WTC11 (cell line): ENCODE measurements around the gene SEZ6L. TPM values are rescaled to one million over a fixed set of nuclear protein-coding genes. Genes with fewer than 3 reads are reported as not detected.

Experiments
- ATAC-seq: fragments of 200-7000 bp; cut with Tn5 transposase; 2 replicates; pipeline ENCODE4 v1.10.0; 2021; ENCODE audit warnings: mild to moderate bottlenecking, moderate library complexity
- CTCF ChIA-PET: fragments of 300-600 bp; sonication (Branson Sonifier 250); formaldehyde crosslinking; loops from one replicate; lab custom pipeline; 2021; ENCODE audit warnings: antibody characterized with exemption; lab: Charles Lee
- POLR2A ChIA-PET: fragments of 350-600 bp; sonication (Branson Sonifier 250); formaldehyde crosslinking; loops from one replicate; lab custom pipeline; 2021; ENCODE audit warnings: antibody characterized with exemption; lab: Charles Lee
- DNase-seq: peaks from one replicate; pipeline ENCODE4 v3.0.0; 2021; ENCODE audit warnings: low spot score
- H3K27ac Mint-ChIP-seq: 2 replicates; pipeline ENCODE4 v1.8.0; 2021; ENCODE audit warnings: mixed read lengths
- H3K27me3 Mint-ChIP-seq: 2 replicates; pipeline ENCODE4 v1.8.0; 2021; ENCODE audit warnings: low read depth, mild to moderate bottlenecking, moderate library complexity, mixed read lengths
- H3K36me3 Mint-ChIP-seq: 2 replicates; pipeline ENCODE4 v1.8.0; 2021; ENCODE audit warnings: mixed read lengths
- H3K4me1 Mint-ChIP-seq: 2 replicates; pipeline ENCODE4 v1.8.0; 2022; ENCODE audit warnings: mixed read lengths
- H3K4me3 Mint-ChIP-seq: 2 replicates; pipeline ENCODE4 v1.8.0; 2021; ENCODE audit warnings: mild to moderate bottlenecking, moderate library complexity, mixed read lengths
- H3K9me3 Mint-ChIP-seq: 2 replicates; pipeline ENCODE4 v1.8.0; 2021; ENCODE audit warnings: mixed read lengths
- ATF3 ChIP-seq: sonication (generic); formaldehyde crosslinking; conservative IDR thresholded peaks from 2 replicates; pipeline ENCODE4 v1.8.1; 2022; ENCODE audit warnings: mild to moderate bottlenecking, missing genetic modification reagents
- CBFB ChIP-seq: sonication (generic); formaldehyde crosslinking; IDR thresholded peaks from 2 replicates; pipeline ENCODE4 v1.8.1; 2022; ENCODE audit warnings: mild to moderate bottlenecking, low read depth, missing genetic modification reagents
- ETV6 ChIP-seq: sonication (generic); formaldehyde crosslinking; IDR thresholded peaks from 2 replicates; pipeline ENCODE4 v1.8.1; 2022; ENCODE audit warnings: mild to moderate bottlenecking, missing genetic modification reagents
- GTF2I ChIP-seq: fragments of 250-450 bp; sonication (Bioruptor Pico); conservative IDR thresholded peaks from 2 replicates; pipeline ENCODE4 v1.4.0; 2021; ENCODE audit warnings: mild to moderate bottlenecking
- NR3C1 ChIP-seq: sonication (generic); formaldehyde crosslinking; conservative IDR thresholded peaks from 2 replicates; pipeline ENCODE4 v1.8.1; 2023; ENCODE audit warnings: low read depth, mild to moderate bottlenecking, missing genetic modification reagents
- OVOL2 ChIP-seq: fragments of 250-450 bp; sonication (Bioruptor Pico); IDR thresholded peaks from 2 replicates; pipeline ENCODE4 v1.9.0; 2021; ENCODE audit warnings: mild to moderate bottlenecking, borderline replicate concordance
- PRRX2 ChIP-seq: fragments of 250-450 bp; sonication (Bioruptor Pico); IDR thresholded peaks from 2 replicates; pipeline ENCODE4 v1.8.0; 2021; ENCODE audit warnings: mild to moderate bottlenecking
- TCF7 ChIP-seq: sonication (generic); formaldehyde crosslinking; IDR thresholded peaks from 2 replicates; pipeline ENCODE4 v1.8.0; 2022; ENCODE audit warnings: mild to moderate bottlenecking, low read depth, missing genetic modification reagents, moderate library complexity
- USF2 ChIP-seq: sonication (generic); formaldehyde crosslinking; IDR thresholded peaks from 2 replicates; pipeline ENCODE4 v1.8.1; 2023; ENCODE audit warnings: mild to moderate bottlenecking, missing genetic modification reagents, moderate library complexity
- ZNF219 ChIP-seq: sonication (generic); formaldehyde crosslinking; IDR thresholded peaks from 2 replicates; pipeline ENCODE4 v1.8.0; 2023; ENCODE audit warnings: missing genetic modification reagents, mild to moderate bottlenecking, borderline replicate concordance
- ZNF416 ChIP-seq: fragments of 250-450 bp; sonication (Bioruptor Pico); IDR thresholded peaks from 2 replicates; pipeline ENCODE4 v1.9.0; 2021; ENCODE audit warnings: mild to moderate bottlenecking, inconsistent platforms
- total RNA-seq: library from RNA; stranded (reverse); gene quantifications from 3 replicates; pipeline ENCODE4 v1.2.3, GENCODE V29; 2021
- TF ChIP-seq, protein P1 (sequence below): fragments of 250-450 bp; sonication (Bioruptor Pico); IDR thresholded peaks from 2 replicates; pipeline ENCODE4 v2.1.2; 2022; ENCODE audit warnings: mild to moderate bottlenecking, moderate library complexity
- TF ChIP-seq, protein P2 (sequence below): sonication (generic); formaldehyde crosslinking; IDR thresholded peaks from 2 replicates; pipeline ENCODE4 v1.8.1; 2023; ENCODE audit warnings: mild to moderate bottlenecking, moderate library complexity, missing genetic modification reagents
- TF ChIP-seq, protein P3 (sequence below): sonication (generic); formaldehyde crosslinking; IDR thresholded peaks from 2 replicates; pipeline ENCODE4 v1.8.0; 2022; ENCODE audit warnings: missing genetic modification reagents

Gene SEZ6L
- total RNA-seq, 1 experiment from 2014 or later: 0.57 TPM

DNA sequence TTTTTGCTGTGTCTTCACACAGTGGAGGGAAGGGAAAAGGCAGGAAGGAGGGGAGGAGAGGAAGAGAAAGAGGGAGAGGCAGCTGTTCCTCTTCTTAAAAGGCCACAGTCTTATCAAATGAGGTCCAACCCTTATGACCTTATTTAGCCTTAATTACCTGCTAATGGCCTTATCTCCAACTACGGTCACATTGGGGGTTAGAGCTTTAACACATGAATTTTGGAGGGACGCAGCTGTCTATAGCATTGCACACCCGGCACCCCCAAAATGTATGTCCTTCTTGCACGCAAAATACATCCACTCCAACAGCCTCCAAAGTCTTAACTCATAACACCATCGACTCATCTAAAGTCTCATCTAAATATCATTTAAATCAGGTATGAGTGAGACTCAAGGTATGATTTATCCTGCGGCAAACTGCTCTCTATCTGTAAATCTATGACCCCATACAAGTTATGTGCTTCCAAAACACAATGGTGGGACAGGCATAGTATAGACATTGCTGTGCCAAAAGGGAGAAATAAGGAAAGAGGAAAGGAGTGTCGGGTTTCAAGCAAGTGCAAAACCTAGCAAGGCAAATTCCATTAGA, 214.8 kb downstream of the SEZ6L start:
- no peak overlapping the region for H3K4me3 Mint-ChIP-seq
- DNase-seq: no peak
- H3K36me3 Mint-ChIP-seq: no peaks in the 10 kb centered on the region
- peaks cover 5% of the 10 kb centered on the region for H3K4me1 Mint-ChIP-seq
- TF ChIP-seq ZNF416 (no peak), ZNF219 (CRISPR knock-in tag) (no peak)
- H3K27ac Mint-ChIP-seq: no peak overlapping the region
- peaks cover 21% of the 10 kb centered on the region for H3K27me3 Mint-ChIP-seq
- ATAC-seq: no peak
- H3K9me3 Mint-ChIP-seq: peaks cover 7% of the 10 kb centered on the region
- ChIA-PET POLR2A (no interaction called here), CTCF (interaction anchor here (1.0 to 4.2 kb wide), 7 partner anchors 11 to 54 kb away, joined by 3 to 19 read pairs (median 3); no protein-coding TSS in a partner anchor)

DNA sequence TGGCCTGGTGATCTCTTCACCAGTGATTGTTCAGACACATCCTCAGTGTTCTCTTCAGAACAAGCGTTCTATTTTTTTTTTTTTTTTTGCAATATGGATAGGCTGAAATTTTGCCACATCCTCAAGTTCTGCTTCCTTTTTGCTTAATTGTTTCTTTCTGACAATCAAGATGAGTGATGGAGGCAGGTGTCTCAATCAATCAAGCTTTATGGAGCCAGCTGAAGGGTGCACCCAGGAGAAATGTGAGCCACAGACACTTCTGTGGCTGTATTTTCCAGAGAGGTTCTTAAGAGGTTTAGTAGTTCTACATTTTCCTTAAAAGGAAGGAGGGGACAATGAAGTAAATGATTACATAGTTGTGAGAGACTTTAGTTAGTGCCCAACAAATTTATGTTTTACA, 215.9 kb downstream of the SEZ6L start:
- POLR2A ChIA-PET: no interaction called here
- TF ChIP-seq CBFB (CRISPR knock-in tag): no peak
- no peak for TF ChIP-seq TCF7 (CRISPR knock-in tag)
- TF ChIP-seq, protein P1, sequence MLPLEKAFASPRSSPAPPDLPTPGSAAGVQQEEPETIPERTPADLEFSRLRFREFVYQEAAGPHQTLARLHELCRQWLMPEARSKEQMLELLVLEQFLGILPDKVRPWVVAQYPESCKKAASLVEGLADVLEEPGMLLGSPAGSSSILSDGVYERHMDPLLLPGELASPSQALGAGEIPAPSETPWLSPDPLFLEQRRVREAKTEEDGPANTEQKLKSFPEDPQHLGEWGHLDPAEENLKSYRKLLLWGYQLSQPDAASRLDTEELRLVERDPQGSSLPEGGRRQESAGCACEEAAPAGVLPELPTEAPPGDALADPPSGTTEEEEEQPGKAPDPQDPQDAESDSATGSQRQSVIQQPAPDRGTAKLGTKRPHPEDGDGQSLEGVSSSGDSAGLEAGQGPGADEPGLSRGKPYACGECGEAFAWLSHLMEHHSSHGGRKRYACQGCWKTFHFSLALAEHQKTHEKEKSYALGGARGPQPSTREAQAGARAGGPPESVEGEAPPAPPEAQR (CRISPR knock-in tag): no peak
- TF ChIP-seq, protein P2, sequence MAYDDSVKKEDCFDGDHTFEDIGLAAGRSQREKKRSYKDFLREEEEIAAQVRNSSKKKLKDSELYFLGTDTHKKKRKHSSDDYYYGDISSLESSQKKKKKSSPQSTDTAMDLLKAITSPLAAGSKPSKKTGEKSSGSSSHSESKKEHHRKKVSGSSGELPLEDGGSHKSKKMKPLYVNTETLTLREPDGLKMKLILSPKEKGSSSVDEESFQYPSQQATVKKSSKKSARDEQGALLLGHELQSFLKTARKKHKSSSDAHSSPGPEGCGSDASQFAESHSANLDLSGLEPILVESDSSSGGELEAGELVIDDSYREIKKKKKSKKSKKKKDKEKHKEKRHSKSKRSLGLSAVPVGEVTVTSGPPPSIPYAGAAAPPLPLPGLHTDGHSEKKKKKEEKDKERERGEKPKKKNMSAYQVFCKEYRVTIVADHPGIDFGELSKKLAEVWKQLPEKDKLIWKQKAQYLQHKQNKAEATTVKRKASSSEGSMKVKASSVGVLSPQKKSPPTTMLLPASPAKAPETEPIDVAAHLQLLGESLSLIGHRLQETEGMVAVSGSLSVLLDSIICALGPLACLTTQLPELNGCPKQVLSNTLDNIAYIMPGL (CRISPR knock-in tag): no peak
- TF ChIP-seq ETV6 (CRISPR knock-in tag): no peak
- no peak for TF ChIP-seq NR3C1 (CRISPR knock-in tag)

GRCh38 chr22:26389125-26389524, 219.9 kb downstream of the SEZ6L start:
- Mint-ChIP-seq H3K27ac (no peak overlapping the region), H3K9me3 (no peaks in the 10 kb centered on the region), H3K4me3 (no peak overlapping the region), H3K27me3 (peaks cover 3% of the 10 kb centered on the region; the same call in 1 of the 2 replicates), H3K36me3 (no peaks in the 10 kb centered on the region), H3K4me1 (peaks cover 4% of the 10 kb centered on the region)
- no peak for DNase-seq
- TF ChIP-seq USF2 (no peak), OVOL2 (CRISPR knock-in tag) (no peak), ATF3 (CRISPR knock-in tag) (no peak), PRRX2 (CRISPR knock-in tag) (no peak), GTF2I (CRISPR knock-in tag) (no peak)
- TF ChIP-seq, protein P3, sequence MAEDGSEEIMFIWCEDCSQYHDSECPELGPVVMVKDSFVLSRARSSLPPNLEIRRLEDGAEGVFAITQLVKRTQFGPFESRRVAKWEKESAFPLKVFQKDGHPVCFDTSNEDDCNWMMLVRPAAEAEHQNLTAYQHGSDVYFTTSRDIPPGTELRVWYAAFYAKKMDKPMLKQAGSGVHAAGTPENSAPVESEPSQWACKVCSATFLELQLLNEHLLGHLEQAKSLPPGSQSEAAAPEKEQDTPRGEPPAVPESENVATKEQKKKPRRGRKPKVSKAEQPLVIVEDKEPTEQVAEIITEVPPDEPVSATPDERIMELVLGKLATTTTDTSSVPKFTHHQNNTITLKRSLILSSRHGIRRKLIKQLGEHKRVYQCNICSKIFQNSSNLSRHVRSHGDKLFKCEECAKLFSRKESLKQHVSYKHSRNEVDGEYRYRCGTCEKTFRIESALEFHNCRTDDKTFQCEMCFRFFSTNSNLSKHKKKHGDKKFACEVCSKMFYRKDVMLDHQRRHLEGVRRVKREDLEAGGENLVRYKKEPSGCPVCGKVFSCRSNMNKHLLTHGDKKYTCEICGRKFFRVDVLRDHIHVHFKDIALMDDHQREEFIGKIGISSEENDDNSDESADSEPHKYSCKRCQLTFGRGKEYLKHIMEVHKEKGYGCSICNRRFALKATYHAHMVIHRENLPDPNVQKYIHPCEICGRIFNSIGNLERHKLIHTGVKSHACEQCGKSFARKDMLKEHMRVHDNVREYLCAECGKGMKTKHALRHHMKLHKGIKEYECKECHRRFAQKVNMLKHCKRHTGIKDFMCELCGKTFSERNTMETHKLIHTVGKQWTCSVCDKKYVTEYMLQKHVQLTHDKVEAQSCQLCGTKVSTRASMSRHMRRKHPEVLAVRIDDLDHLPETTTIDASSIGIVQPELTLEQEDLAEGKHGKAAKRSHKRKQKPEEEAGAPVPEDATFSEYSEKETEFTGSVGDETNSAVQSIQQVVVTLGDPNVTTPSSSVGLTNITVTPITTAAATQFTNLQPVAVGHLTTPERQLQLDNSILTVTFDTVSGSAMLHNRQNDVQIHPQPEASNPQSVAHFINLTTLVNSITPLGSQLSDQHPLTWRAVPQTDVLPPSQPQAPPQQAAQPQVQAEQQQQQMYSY (CRISPR knock-in tag): no peak
- ATAC-seq: no peak
- ChIA-PET POLR2A (interaction anchor here (0.7 kb wide), 1 partner anchor 13 kb away, joined by 6 read pairs; no protein-coding TSS in a partner anchor), CTCF (interaction anchor here (0.8 kb wide), 2 partner anchors 16 to 22 kb away, joined by 3 to 4 read pairs; no protein-coding TSS in a partner anchor)

More for the DNA sequence above, 215.9 kb downstream of the SEZ6L start:
- Mint-ChIP-seq H3K9me3 (no peaks in the 10 kb centered on the region), H3K4me1 (peaks cover 5% of the 10 kb centered on the region), H3K27me3 (peaks cover 11% of the 10 kb centered on the region), H3K27ac (no peak overlapping the region), H3K36me3 (no peaks in the 10 kb centered on the region), H3K4me3 (no peak overlapping the region)
- DNase-seq: no peak
- CTCF ChIA-PET: interaction anchor here (0.6 to 4.2 kb wide), 3 partner anchors 8 to 84 kb away, joined by 3 to 19 read pairs (median 6); no protein-coding TSS in a partner anchor
- no peak for ATAC-seq
